GM11168 (cell line): Measurements from ENCODE around the gene ABRACL.
"Not testable (repeated sequence)": the region's sequence is repeated elsewhere in the genome, so short reads cannot be mapped to it uniquely, and the experiment has no call there.

ENCODE experiments used
- in situ Hi-C: fragments of 300-500 bp; cut with MboI; formaldehyde crosslinking; loops from one replicate; pipeline ENCODE4 v1.12.0; 2022; ENCODE audit warnings: low sequenced_read_pairs; ENCODE audit not compliant: unreplicated experiment

The ABRACL gene

GRCh38 chr6:139008117-139008516 is 20.4 kb upstream of the ABRACL start:
- in situ Hi-C loops = no loop called here

DNA sequence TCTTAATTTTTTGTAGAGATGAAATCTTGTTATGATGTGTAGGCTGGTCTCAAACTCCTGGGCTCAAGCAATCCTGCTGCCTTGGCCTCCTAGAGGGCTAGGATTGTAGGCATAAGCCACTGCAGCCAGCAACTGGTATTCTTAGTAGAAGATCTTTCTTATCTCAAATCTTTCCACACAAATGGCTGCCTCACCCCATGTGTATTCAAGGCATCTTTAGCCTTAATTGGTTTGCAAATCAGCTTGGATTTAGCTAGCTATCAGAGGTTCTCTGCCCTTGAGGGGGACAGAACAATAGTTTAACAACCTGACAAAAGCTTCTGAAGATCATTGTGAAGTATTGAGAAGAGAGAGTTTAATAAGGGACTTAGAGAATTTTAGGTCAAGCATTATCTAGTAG is 17.9 kb upstream of the ABRACL start:
- in situ Hi-C loops = no loop called here

DNA sequence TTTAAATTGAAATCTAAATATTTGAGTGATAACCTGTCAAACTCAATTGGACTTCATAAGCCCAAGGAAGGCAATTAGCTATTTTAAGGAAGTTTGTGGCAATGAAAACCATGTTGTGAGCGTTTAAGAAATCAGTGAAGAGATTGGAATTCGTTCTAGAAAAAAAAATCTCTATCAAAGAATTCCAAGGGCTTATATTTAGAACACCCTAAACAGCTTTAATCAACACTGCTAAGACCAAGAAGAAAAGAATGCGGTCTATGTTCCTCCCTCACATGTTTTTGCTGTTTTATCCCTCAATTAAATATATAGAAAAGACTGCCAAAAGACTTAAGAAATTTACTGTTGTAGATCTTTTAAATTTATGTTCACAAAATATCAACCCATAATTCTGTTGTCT is 16.6 kb upstream of the ABRACL start:
- in situ Hi-C loops = no loop called here

DNA sequence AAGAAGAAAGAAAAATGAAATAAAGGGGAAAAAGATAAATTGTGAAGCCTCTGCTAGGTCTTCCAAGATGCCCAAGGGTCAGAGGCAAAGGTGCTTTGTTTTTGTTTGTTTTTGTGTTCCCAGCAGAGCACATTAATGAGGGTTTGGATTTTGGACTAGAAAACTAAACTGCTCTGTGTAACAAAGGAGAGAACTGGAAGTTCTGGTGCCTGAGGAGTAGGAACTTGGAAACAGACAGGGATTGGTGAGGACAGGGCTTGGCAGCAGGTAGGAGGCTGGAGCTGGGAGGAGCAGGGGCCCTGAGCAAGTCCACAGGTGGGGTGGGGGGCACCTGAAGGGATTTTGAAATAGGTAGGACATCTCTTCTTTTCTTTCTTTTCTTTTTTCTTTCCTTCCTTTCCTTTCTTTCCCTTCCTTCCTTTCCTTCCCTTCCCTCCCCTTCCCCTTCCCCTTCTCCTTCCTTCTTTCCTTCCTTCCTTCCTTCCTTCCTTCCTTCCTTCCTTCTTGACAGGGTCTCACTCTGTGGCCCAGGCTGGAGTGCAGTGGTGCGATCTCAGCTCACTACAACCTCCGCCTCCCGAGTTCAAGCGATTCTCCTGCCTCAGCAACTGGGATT is 15.3 kb upstream of the ABRACL start:
- in situ Hi-C loops = no loop called here

- in situ Hi-C loops = no loop called here
Observed at GRCh38 chr6:139014945-139015344, 13.6 kb upstream of the ABRACL start.

GRCh38 chr6:139016337-139017213 is 12.0 kb upstream of the ABRACL start:
- in situ Hi-C loops = no loop called here

GRCh38 chr6:139017227-139017626 is 11.3 kb upstream of the ABRACL start:
- in situ Hi-C loops = no loop called here

- in situ Hi-C loops = no loop called here
Observed at GRCh38 chr6:139019722-139020121, 8.8 kb upstream of the ABRACL start.

DNA sequence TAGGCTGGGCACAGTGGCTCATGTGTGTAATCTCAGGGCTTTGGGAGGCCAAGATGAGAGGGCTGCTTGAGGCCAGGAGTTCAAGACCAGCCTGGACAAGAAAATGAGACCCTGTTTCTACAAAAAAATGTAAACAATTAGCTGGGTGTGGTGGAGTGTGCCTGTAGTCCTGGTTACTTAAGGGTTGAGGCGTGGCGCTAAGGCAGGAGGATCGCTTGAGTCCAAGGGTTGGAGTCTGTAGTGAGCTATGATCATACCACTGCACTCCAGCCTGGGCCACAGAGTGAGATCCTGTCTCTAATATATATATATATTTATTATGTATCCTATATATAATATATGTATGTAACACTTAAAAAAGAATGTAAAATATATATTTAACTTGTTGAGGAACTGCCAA is 7.9 kb upstream of the ABRACL start:
- in situ Hi-C loops = no loop called here

DNA sequence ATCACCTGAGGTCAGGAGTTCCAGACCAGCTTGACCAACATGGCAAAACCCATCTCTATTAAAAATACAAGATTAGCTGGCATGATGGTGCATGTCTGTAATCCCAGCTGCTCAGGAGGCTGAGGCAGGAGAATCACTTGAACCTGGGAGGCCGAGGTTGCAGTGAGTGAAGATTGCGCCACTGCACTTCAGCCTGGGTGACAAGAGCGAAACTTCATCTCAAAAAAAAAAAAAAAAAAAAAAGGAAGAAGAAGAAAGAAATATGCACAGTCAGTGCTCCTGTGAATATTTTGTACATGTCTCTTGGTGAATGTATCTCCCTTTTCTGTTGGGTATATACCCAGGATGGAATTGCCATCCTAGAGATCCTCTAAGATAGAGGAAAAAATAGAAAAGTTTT is 3.1 kb upstream of the ABRACL start:
- in situ Hi-C loops = not testable (repeated sequence)

DNA sequence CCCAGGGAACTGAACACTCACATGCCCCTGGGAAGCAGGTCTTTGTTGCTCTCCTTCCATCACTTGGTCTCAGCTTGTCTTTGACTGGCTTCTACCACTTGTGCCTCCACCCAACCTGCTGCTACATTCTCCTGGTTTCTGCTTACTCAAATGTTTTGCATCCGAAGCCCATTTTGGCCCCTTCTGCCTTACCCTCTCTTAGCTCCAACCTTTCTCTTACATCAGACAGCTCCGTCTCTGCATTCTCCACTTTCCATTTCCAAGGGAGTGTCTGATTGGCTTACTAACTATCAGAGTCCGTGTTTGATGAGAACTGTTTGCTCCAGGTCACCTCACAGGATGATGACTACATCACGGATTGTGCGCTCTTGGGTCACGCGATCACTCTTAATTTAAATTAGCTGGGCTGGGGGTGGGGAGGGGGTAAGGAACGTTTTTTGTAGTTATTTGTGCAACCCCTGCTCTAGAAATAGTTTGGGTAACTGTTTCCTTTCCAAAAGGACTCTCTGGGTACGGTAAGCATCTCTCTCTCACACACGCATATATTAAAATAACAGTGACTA is 844 bp upstream of the ABRACL start:
- in situ Hi-C loops = no loop called here

- in situ Hi-C loops = no loop called here
Observed at GRCh38 chr6:139028215-139028657, 309 bp upstream of the ABRACL start.

DNA sequence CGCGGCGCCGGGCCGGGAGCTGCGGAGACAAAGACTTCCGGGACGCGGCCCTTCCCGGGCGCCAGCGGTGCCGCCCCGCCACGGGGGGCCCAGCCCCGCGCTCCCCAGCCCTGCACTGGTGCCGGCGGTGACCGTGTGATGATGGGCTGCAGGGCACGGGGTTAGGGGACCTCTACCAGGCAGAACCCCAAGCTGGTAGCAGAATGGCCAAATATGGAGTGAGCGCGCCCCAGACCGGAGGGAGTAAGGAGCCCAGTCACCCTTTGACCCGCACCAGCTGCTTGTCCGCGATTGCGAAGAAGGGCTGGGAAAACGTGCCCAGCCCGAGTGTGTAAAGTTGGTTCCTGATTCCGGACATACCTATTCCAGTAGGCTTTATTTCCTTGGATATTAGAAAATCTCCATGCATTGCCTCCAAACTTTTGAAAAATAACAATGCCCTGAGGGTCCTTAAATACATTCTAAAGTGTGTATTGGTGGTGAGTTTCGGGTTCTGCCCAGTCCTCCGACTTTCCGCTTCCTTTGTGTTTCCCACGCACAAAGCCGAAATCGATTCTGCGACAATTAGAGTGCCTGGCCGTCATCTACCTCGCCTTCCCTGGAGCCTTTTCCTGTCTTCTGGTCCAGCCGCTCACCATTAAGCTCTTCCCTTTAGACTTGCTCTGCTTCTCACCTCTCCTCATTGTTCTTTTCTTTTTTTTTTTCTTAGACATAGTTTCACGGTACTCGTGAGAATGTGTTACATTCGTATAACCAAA is 1.1 kb downstream of the ABRACL start:
- in situ Hi-C loops = no loop called here

DNA sequence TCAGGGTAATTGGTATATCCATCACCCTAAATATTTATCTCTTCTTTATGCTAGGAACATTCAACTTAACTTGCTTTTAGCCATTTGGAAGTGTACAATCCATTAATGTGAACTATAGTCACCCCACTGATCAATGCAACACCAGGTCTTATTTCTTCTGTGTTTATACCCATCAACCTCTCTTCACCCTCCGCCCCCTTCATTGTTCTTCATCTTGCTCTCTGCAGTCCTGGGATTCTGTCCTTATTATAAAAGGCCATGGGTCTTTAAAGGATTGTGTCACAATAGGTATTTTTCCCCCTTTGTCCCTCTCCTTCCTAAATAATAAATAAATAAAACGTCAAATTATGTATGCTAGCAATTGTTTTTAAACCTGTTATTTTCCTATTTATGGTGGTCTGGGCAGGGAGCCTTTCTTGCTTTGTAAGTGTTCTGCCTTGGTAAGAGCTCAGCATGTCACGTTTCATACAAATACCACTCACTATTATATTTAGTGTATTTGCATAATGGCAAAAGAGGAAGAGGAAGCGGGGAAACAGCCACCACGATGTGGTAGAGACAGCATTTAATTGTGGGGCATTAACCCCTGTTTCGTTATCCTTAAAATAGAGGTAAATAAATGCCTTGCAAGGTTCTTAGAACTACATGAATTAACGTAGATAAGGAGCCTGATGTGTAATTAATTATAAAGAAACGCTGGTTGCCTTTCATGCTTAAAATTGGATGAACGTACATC is 1.9 kb downstream of the ABRACL start:
- in situ Hi-C loops = no loop called here

DNA sequence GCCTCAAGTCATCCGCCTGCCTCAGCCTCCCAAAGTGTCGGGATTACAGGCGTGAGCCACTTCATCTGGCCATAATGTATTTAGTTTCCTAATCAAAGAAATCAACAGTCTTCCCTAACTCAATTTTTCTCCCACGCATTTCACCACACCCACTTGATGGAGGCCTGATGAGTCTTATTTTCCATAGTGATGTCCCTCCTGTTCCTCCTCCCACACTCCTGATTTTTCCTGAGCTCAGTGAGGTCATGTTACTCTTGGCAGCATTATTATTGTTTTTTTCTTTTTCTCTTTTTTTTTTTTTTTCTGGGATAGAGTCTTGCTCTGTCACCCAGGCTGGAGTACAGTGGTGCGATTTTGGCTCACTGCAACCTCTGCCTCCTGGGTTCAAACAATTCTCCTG is 8.9 kb downstream of the ABRACL start:
- in situ Hi-C loops = no loop called here

GRCh38 chr6:139044250-139044649 is 15.7 kb downstream of the ABRACL start:
- in situ Hi-C loops = no loop called here

GRCh38 chr6:139047677-139048076 is 19.1 kb downstream of the ABRACL start:
- in situ Hi-C loops = no loop called here

DNA sequence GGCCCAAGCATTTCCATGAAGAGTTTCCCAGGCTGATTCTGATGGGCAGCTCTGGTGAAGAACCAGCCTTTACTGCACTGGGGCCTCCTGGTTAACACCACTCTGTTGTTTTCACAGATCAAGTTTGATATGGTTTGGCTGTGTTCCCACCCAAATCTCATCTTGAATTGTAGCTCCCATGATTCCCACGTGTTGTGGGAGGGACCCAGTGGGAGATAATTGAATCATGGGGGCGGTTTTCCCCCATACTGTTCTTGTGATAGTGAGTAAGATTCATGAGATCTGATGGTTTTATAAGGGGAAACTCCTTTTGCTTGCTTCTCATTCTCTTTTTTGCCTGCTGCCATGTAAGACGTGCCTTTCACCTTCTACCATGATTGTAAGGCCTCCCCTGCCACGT is 20.4 kb downstream of the ABRACL start:
- in situ Hi-C loops = not testable (repeated sequence)

- in situ Hi-C loops = not testable (repeated sequence)
Observed at GRCh38 chr6:139050131-139050769, 21.7 kb downstream of the ABRACL start.
